HEK293 (cell line): ENCODE data around the gene UBE2J2.
"Not testable (repeated sequence)": the region's sequence is repeated elsewhere in the genome, so short reads cannot be mapped to it uniquely, and the experiment has no call there.

ENCODE experiments used
- CTCF ChIA-PET: fragments of 350-600 bp; formaldehyde crosslinking; extraction: SDS; loops from one replicate; lab custom pipeline; 2021; ENCODE audit warnings: antibody characterized with exemption; lab: Yijun Ruan, JAX
- POLR2A ChIA-PET: fragments of 300-600 bp; formaldehyde crosslinking; extraction: SDS; loops from one replicate; lab custom pipeline; 2020; ENCODE audit warnings: antibody characterized with exemption, inconsistent platforms; lab: Yijun Ruan, JAX
- H3K27ac ChIP-seq: fragments of 200-500 bp; sonication (Bioruptor generic); 2 replicates; pipeline ENCODE4 v1.5.1; 2014; ENCODE audit warnings: low read depth, low read length, control low read depth, inconsistent platforms; ENCODE audit errors: extremely low read depth
- H3K36me3 ChIP-seq, 2 experiments: fragments of 200-500 bp in 1 of 2; sonication (Bioruptor generic) in 1 of 2; 1 replicate in 1 of 2; 2 replicates in 1 of 2; pipeline ENCODE4 v1.5.1; 2014 to 2017; ENCODE audit warnings: inconsistent platforms in 2 of 2, low read length in 2 of 2; ENCODE audit not compliant: control insufficient read depth in 2 of 2, insufficient read depth in 1 of 2
- H3K4me1 ChIP-seq: fragments of 200-500 bp; sonication (Bioruptor generic); 2 replicates; pipeline ENCODE4 v1.5.1; 2014; ENCODE audit warnings: mild to moderate bottlenecking, low read length, inconsistent platforms; ENCODE audit not compliant: control insufficient read depth, insufficient read depth
- H3K4me3 ChIP-seq: 2 replicates; pipeline ENCODE4 v1.5.1; 2011; ENCODE audit warnings: low read depth, mild to moderate bottlenecking, control low read depth, low read length, moderate library complexity
- H3K9me3 ChIP-seq: fragments of 200-500 bp; sonication (Bioruptor generic); 2 replicates; pipeline ENCODE4 v1.5.1; 2014; ENCODE audit warnings: low read depth, low read length, inconsistent platforms; ENCODE audit not compliant: control insufficient read depth, insufficient read depth
- GLIS1 ChIP-seq: fragments of 450-650 bp; formaldehyde crosslinking; IDR thresholded peaks from 2 replicates; pipeline ENCODE4 v1.5.1; 2016; ENCODE audit warnings: missing biosample characterization, missing genetic modification characterization
- HIC1 ChIP-seq: fragments of 450-650 bp; formaldehyde crosslinking; IDR thresholded peaks from 2 replicates; pipeline ENCODE4 v1.5.1; 2016; ENCODE audit warnings: missing biosample characterization, missing genetic modification characterization
- KLF17 ChIP-seq: fragments of 450-650 bp; formaldehyde crosslinking; IDR thresholded peaks from 2 replicates; pipeline ENCODE4 v1.5.1; 2016; ENCODE audit warnings: missing biosample characterization, missing genetic modification characterization
- KLF8 ChIP-seq: fragments of 450-650 bp; formaldehyde crosslinking; IDR thresholded peaks from 2 replicates; pipeline ENCODE4 v1.5.1; 2016; ENCODE audit warnings: missing biosample characterization, missing genetic modification characterization
- ZBTB7A ChIP-seq: fragments of 450-650 bp; formaldehyde crosslinking; IDR thresholded peaks from 2 replicates; pipeline ENCODE4 v1.5.1; 2016; ENCODE audit warnings: low read depth, missing biosample characterization, missing genetic modification characterization
- ZFHX2 ChIP-seq: fragments of 450-650 bp; formaldehyde crosslinking; conservative IDR thresholded peaks from 2 replicates; pipeline ENCODE4 v1.5.1; 2016; ENCODE audit warnings: missing biosample characterization, missing genetic modification characterization
- ZFP3 ChIP-seq: fragments of 450-650 bp; formaldehyde crosslinking; IDR thresholded peaks from 2 replicates; pipeline ENCODE4 v1.5.1; 2016; ENCODE audit warnings: low read depth, missing biosample characterization, missing genetic modification characterization
- ZNF335 ChIP-seq: fragments of 450-650 bp; formaldehyde crosslinking; conservative IDR thresholded peaks from 2 replicates; pipeline ENCODE4 v1.5.1; 2016; ENCODE audit warnings: missing biosample characterization, missing genetic modification characterization
- ZNF558 ChIP-seq: fragments of 450-650 bp; formaldehyde crosslinking; IDR thresholded peaks from 2 replicates; pipeline ENCODE4 v1.5.1; 2016; ENCODE audit warnings: missing biosample characterization, missing genetic modification characterization
- ZNF596 ChIP-seq: fragments of 450-650 bp; IDR thresholded peaks from 2 replicates; pipeline ENCODE4 v1.5.0; 2018; ENCODE audit warnings: missing biosample characterization, mild to moderate bottlenecking, missing genetic modification characterization, moderate library complexity
- ZNF837 ChIP-seq: fragments of 450-650 bp; formaldehyde crosslinking; IDR thresholded peaks from 2 replicates; pipeline ENCODE4 v1.5.1; 2016; ENCODE audit warnings: missing biosample characterization, missing genetic modification characterization
- TF ChIP-seq, protein P1 (sequence below): fragments of 450-650 bp; formaldehyde crosslinking; IDR thresholded peaks from 2 replicates; pipeline ENCODE4 v1.5.1; 2016; ENCODE audit warnings: missing biosample characterization, missing genetic modification characterization

Gene UBE2J2

GRCh38 chr1:1248009-1248913, 25.4 kb downstream of the UBE2J2 start:
- H3K4me1 ChIP-seq, H3K27ac ChIP-seq, H3K9me3 ChIP-seq, H3K4me3 ChIP-seq, POLR2A ChIA-PET: not testable (repeated sequence)
- peak; percentile 89 for TF ChIP-seq GLIS1 (tag by site-specific recombination)
- TF ChIP-seq ZNF335 (tag by site-specific recombination), result peak; percentile 96
- 0 out of 2 replicates have a peak, but pooled peaks have one; percentile 15 for TF ChIP-seq ZFHX2
- 0 out of 2 replicates have a peak, but pooled peaks have one; percentile 25 for TF ChIP-seq KLF8 (tag by site-specific recombination)
- H3K36me3 ChIP-seq, result peaks cover 0 to 13% of the 10 kb centered on the region in 2 experiments; a peak in 2 of 3 replicates
- CTCF ChIA-PET, result interaction anchor here (1.1 kb wide), 1 partner anchor 43 kb away, joined by 4 read pairs; no protein-coding TSS in a partner anchor

- Histone ChIP-seq H3K4me3 (no peak overlapping the region), H3K9me3 (no peaks in the 10 kb centered on the region), H3K36me3 (peaks cover 0 to 4% of the 10 kb centered on the region in 2 experiments; a peak in 2 of 3 replicates), H3K27ac (no peak overlapping the region), H3K4me1 (no peaks in the 10 kb centered on the region; the same call in 1 of the 2 replicates)
- ChIA-PET POLR2A (no interaction called here), CTCF (interaction anchor here (1.1 to 1.3 kb wide), 2 partner anchors 43 to 125 kb away, joined by 4 to 6 read pairs; no protein-coding TSS in a partner anchor)
- peak; percentile 50; the same call in 1 of the 2 replicates for TF ChIP-seq ZBTB7A
- TF ChIP-seq ZNF558, result no peak
- 0 out of 2 replicates have a peak, but pooled peaks have one; percentile 41 for TF ChIP-seq HIC1 (tag by site-specific recombination)
Observed at GRCh38 chr1:1247341-1247913, 26.2 kb downstream of the UBE2J2 start.

DNA sequence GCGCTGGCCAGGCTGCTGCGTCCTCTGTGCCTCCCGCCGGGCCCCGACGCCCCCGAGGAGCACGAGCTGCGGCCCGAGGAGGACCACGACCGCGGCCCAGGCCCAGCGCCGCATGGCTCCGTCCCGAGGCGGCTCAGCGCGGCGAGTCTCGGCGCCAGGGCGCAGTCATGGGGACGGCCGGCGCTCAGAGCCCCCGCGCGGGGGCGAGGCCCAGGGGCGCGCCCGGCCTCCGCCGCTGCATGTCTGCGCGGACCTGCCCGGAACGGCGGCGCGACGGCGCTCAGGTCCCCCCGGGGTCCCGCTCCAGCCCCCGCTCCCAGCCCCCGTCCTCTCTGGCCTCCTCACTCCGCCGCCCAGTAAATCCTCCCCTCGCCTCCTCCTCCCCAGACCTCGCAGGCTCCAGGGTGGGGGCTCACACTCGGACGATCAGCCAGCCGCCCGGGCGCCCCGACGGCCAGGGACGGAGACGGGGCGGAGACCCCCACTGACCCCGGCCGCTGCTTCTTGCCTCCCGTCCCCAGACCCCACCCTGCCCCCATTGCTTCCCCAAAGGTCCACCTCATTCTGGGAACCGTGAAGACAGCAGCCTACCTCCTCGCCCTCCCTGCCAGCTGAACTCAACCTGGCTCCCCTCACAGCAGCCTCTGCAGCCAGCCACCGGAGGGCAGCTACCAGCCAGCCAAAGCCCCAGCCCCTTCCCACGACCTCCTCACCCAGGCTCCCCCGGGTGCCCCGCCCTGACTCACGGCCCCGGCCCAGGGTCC, 26.9 kb downstream of the UBE2J2 start, which contains the start of gene C1QTNF12:
C1QTNF12 (minus strand) TSS at position 146 of the 764 bp plus-strand sequence; CDS start at position 114, 32 bp downstream.
- TF ChIP-seq KLF8 (tag by site-specific recombination), result peak; percentile 35; the same call in 1 of the 2 replicates
- TF ChIP-seq ZNF596 (tag by site-specific recombination), result no peak
- TF ChIP-seq ZFP3 (tag by site-specific recombination), result no peak
- TF ChIP-seq ZNF837, result no peak
- no peak for TF ChIP-seq KLF17 (tag by site-specific recombination)
- TF ChIP-seq, protein P1, sequence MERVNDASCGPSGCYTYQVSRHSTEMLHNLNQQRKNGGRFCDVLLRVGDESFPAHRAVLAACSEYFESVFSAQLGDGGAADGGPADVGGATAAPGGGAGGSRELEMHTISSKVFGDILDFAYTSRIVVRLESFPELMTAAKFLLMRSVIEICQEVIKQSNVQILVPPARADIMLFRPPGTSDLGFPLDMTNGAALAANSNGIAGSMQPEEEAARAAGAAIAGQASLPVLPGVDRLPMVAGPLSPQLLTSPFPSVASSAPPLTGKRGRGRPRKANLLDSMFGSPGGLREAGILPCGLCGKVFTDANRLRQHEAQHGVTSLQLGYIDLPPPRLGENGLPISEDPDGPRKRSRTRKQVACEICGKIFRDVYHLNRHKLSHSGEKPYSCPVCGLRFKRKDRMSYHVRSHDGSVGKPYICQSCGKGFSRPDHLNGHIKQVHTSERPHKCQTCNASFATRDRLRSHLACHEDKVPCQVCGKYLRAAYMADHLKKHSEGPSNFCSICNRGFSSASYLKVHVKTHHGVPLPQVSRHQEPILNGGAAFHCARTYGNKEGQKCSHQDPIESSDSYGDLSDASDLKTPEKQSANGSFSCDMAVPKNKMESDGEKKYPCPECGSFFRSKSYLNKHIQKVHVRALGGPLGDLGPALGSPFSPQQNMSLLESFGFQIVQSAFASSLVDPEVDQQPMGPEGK, result peak; percentile 20; the same call in 1 of the 2 replicates
- Histone ChIP-seq H3K27ac (no peak within 1 kb of the TSS), H3K9me3 (no peaks in the 10 kb centered on the region), H3K4me1 (no peaks in the 10 kb centered on the region; the same call in 1 of the 2 replicates), H3K4me3 (no peak within 1 kb of the TSS), H3K36me3 (no peaks in the 10 kb centered on the region; a peak in 1 of 3 replicates)
- CTCF ChIA-PET, result interaction anchor here (1.1 to 1.3 kb wide), 2 partner anchors 44 to 124 kb away, joined by 4 to 6 read pairs; no protein-coding TSS in a partner anchor
- POLR2A ChIA-PET, result no interaction called here
